ENCODE data around the gene HLA-DQA2. TPM values are rescaled to one million over a fixed set of nuclear protein-coding genes. Genes with fewer than 3 reads are reported as not detected.
"Not testable (repeated sequence)": the region's sequence is repeated elsewhere in the genome, so short reads cannot be mapped to it uniquely, and the experiment has no call there.

Gene HLA-DQA2
- total and polyA plus RNA-seq, 8 donors, result 0.23 to 3.3 TPM; not detected in 6

DNA sequence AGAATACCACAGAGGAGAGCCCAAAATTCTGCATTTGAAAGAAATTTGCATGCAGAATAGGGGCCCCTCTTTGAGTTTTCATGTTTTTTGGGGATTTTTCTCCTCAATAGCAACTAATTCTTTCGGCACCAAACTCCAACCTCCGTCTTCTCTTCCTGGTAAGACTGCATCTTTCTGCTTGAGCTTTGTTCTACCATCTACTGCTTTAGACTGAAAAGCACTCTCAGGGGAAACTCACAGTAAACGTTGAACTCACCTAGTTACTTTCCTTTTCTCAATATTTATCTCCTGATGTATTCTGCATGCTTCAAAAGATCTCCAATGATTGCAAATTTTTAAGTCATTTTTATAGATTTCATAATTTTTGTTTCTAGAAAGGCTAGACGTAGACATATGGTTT is 37.8 kb upstream of the HLA-DQA2 start:
- Histone ChIP-seq H3K9me3 (no peaks in the 10 kb centered on the region), H3K36me3 (no peaks in the 10 kb centered on the region), H3K27me3 (peaks cover 0 to 38% (median 0%) of the 10 kb centered on the region in 3 donors), H3K4me3 (no peak overlapping the region), H3K4me1 (no peaks in the 10 kb centered on the region), H3K27ac (no peak overlapping the region)
- DNase-seq, result no peak
- intact Hi-C loops (cut with DNase I; ENCODE audit: low total_unique reads), result no loop called here
- no peak for TF ChIP-seq POLR2A (IDR thresholded peaks at IDR 0.05)
- no peak for TF ChIP-seq POLR2AphosphoS5 (IDR thresholded peaks at IDR 0.05)
- TF ChIP-seq, protein P1, sequence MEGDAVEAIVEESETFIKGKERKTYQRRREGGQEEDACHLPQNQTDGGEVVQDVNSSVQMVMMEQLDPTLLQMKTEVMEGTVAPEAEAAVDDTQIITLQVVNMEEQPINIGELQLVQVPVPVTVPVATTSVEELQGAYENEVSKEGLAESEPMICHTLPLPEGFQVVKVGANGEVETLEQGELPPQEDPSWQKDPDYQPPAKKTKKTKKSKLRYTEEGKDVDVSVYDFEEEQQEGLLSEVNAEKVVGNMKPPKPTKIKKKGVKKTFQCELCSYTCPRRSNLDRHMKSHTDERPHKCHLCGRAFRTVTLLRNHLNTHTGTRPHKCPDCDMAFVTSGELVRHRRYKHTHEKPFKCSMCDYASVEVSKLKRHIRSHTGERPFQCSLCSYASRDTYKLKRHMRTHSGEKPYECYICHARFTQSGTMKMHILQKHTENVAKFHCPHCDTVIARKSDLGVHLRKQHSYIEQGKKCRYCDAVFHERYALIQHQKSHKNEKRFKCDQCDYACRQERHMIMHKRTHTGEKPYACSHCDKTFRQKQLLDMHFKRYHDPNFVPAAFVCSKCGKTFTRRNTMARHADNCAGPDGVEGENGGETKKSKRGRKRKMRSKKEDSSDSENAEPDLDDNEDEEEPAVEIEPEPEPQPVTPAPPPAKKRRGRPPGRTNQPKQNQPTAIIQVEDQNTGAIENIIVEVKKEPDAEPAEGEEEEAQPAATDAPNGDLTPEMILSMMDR (IDR thresholded peaks at IDR 0.05), result no peak
- TF ChIP-seq EP300 (IDR thresholded peaks at IDR 0.05), result no peak
- 21 to 67% (median 54%) methylated on average over 4 of the region's 4 CpGs for WGBS, 5 donors

DNA sequence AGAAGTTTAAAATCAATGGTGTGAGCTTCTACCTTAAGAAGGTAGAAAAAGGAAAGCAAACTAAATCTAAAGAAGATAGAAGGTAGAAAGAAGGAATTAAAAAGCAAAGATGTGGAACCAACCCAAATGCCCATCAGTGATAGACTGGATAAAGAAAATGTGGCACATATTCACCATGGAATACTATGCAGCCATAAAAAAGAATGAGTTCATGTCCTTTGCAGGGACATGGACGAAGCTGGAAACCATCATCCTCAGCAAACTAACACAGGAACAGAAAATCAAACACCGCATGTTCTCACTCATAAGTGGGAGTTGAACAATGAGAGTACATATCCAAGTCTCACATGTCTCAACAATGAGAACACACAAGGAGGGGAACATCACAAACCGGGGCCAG is 36.0 kb upstream of the HLA-DQA2 start:
- WGBS, 5 donors, result 61 to 93% (median 88%) methylated on average over 2 to 3 of the region's 3 CpGs
- H3K4me1 ChIP-seq; intact Hi-C loops (cut with DNase I; ENCODE audit: low total_unique reads); H3K4me3 ChIP-seq; H3K36me3 ChIP-seq; H3K9me3 ChIP-seq; DNase-seq; H3K27ac ChIP-seq: not testable (repeated sequence)
- peaks cover 0 to 26% (median 0%) of the 10 kb centered on the region in 3 donors for H3K27me3 ChIP-seq

DNA sequence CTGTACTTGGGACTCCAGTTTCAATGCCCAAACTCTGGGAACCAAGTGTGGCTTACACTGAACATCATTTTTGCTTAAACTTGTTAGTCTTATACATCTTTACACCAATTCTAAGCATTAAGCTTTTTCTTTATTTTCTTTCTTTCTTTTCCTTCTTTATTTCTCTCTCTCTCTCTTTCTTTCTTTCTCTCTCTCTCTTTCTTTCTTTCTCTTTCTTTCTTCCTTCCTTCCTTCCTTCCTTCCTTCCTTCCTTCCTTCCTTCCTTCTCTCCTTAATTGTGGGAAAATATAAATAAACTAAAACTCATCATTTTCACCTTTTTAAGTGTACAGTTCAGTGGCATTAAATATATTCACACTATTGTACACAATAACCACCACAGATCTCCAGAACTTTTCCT is 31.6 kb upstream of the HLA-DQA2 start:
- intact Hi-C loops (cut with DNase I; ENCODE audit: low total_unique reads), result no loop called here

DNA sequence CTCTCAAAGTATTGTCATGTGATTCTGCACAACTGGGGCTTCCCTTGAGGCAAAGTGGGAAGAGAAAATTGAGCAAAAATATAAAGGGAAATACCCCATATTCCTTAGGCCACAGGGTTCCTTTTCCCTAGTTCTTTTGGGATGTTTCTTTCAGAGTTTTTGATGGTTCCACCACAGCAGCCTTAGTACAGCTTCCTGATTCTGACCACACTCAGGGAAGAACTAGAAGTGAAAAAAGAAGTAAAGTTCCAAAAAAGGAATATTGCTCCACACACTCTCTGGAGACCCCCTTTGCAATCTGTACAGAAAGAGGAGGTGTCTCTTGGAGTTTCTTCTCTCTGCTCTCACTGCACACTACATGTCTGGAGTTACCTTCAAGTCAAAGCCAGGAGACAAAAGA is 27.9 kb upstream of the HLA-DQA2 start:
- Histone ChIP-seq H3K27ac (no peak overlapping the region), H3K9me3 (no peaks in the 10 kb centered on the region), H3K4me1 (no peaks in the 10 kb centered on the region), H3K36me3 (no peaks in the 10 kb centered on the region), H3K27me3 (peaks cover 0 to 8% (median 0%) of the 10 kb centered on the region in 3 donors), H3K4me3 (no peak overlapping the region)
- DNase-seq, result no peak
- no peak for TF ChIP-seq POLR2AphosphoS5 (IDR thresholded peaks at IDR 0.05)
- TF ChIP-seq EP300 (IDR thresholded peaks at IDR 0.05), result no peak
- no peak for TF ChIP-seq POLR2A (IDR thresholded peaks at IDR 0.05)
- TF ChIP-seq, protein P1 (IDR thresholded peaks at IDR 0.05), result no peak
- intact Hi-C loops (cut with DNase I; ENCODE audit: low total_unique reads), result no loop called here

More for the DNA sequence above, 31.6 kb upstream of the HLA-DQA2 start:
- no peak for DNase-seq
- H3K4me3 ChIP-seq, result no peak overlapping the region
- no peaks in the 10 kb centered on the region for H3K27me3 ChIP-seq
- H3K27ac ChIP-seq, result no peak overlapping the region
- H3K4me1 ChIP-seq, result no peaks in the 10 kb centered on the region
- no peaks in the 10 kb centered on the region for H3K36me3 ChIP-seq
- H3K9me3 ChIP-seq, result no peaks in the 10 kb centered on the region
- TF ChIP-seq POLR2AphosphoS5 (IDR thresholded peaks at IDR 0.05) (no peak), EP300 (IDR thresholded peaks at IDR 0.05) (no peak), POLR2A (IDR thresholded peaks at IDR 0.05) (no peak)
- TF ChIP-seq, protein P1 (IDR thresholded peaks at IDR 0.05), result no peak

DNA sequence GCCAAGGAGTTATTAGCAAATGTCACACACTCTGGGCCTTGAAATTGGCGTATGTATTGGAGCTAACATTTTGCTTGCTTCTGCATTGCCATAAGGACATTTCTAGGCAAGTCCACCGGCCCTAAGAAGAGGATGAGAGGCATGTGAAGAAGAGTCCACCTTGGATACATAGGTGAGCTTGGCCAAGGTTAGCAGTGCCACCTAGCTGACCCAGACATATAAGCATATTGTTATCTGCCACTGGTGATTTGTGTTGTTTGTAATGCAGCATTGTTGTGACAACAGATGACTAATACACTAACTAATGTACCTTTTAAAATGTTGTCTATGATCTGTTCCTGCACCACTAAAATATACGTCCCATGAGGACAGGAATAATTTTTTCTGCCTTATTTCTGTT is 24.8 kb upstream of the HLA-DQA2 start:
- Histone ChIP-seq H3K4me1 (no peaks in the 10 kb centered on the region), H3K27me3 (peaks cover 0 to 8% (median 0%) of the 10 kb centered on the region in 3 donors), H3K9me3 (no peaks in the 10 kb centered on the region), H3K4me3 (no peak overlapping the region), H3K36me3 (no peaks in the 10 kb centered on the region), H3K27ac (no peak overlapping the region)
- TF ChIP-seq POLR2A (IDR thresholded peaks at IDR 0.05), result no peak
- TF ChIP-seq, protein P1 (IDR thresholded peaks at IDR 0.05), result no peak
- intact Hi-C loops (cut with DNase I; ENCODE audit: low total_unique reads), result no loop called here
- no peak for DNase-seq
- 67 to 93% (median 91%) methylated on average over 3 of the region's 3 CpGs for WGBS, 5 donors

All from stomach (tissue), 9 donors.